ENCODE results near the gene ARHGAP25. TPM values are rescaled to one million over a fixed set of nuclear protein-coding genes. Genes with fewer than 3 reads are reported as not detected.

The ARHGAP25 gene
- total and polyA plus RNA-seq, 12 donors = 2.6 to 17.3 (median 5.2) TPM

DNA sequence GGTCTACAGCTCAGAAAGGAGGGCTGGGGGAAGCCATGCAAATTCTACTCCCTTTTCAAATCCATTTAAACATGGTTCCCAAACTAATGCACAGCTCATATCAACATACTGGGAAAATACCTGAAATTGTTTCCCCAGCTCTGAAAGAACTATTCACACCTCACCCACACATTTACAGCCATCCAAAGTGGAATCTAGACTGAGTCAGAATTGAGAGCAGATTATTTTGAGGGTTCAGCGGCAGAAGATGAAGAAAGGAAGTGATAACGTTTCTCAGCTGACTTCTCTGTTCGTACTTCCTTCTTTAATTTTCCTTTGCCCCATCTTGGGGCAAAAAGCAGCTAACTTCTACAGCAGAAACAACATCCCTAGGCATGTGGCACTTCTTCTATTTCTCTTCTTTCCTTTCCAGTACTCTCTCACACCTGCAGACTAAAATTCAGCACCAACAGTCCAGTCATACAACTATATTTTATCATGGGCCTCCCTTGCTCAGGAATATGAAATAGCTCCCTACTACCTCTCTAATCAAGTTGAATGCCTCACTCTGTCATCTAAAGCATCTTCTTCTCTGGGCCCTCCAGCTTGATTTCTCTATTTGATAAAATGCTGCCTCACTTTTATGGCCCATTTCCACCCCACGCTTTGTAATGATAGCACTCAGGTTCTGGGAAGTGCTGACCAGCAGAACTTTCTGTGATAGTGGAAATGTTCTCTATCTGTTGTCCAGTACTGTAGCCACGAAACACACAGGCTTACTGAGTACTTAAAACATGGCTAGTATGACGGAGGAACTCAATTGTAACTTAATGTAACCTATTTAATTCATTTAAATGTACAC is 35.9 kb downstream of the ARHGAP25 start:
- TF ChIP-seq CTCF (IDR thresholded peaks at IDR 0.05) = no peak
- no peaks in the 10 kb centered on the region for H3K9me3 ChIP-seq
- 74 to 87% methylated on average over 6 of the region's 6 CpGs for WGBS, 2 donors
- peaks cover 5 to 100% (median 53%) of the 10 kb centered on the region in 9 donors for H3K4me1 ChIP-seq
- no peak for ATAC-seq
- no peaks in the 10 kb centered on the region for H3K27me3 ChIP-seq
- intact Hi-C loops (cut with DNase I) = loop anchor here in 5 of 10 donors (5.0 kb wide), 2 partner anchors 57 to 62 kb away; no protein-coding TSS in a partner anchor
- no peak overlapping the region for H3K4me3 ChIP-seq
- no peak for DNase-seq
- H3K27ac ChIP-seq = peak overlapping the region in 9 of 10 donors; percentile 14 to 94 (median 72)
- H3K36me3 ChIP-seq = peaks cover 0 to 4% (median 0%) of the 10 kb centered on the region in 9 donors

- peak; percentile 27 to 69 (median 55) for ATAC-seq
- H3K4me1 ChIP-seq = peaks cover 5 to 100% (median 48%) of the 10 kb centered on the region in 9 donors
- 45 to 49% methylated on average over 3 of the region's 3 CpGs for WGBS, 2 donors
- peaks cover 0 to 11% (median 0%) of the 10 kb centered on the region in 9 donors for H3K36me3 ChIP-seq
- H3K4me3 ChIP-seq = no peak overlapping the region
- peak overlapping the region in 9 of 10 donors; percentile 54 to 94 (median 74) for H3K27ac ChIP-seq
- H3K27me3 ChIP-seq = no peaks in the 10 kb centered on the region
- TF ChIP-seq CTCF (IDR thresholded peaks at IDR 0.05) = no peak
- intact Hi-C loops (cut with DNase I) = loop anchor here in 5 of 10 donors (5.0 kb wide), 2 partner anchors 56 to 61 kb away; no protein-coding TSS in a partner anchor
- peak in 1 of 2 donors; percentile 38 for DNase-seq
- H3K9me3 ChIP-seq = no peaks in the 10 kb centered on the region
Measured at GRCh38 chr2:68771211-68771751, 36.7 kb downstream of the ARHGAP25 start.

DNA sequence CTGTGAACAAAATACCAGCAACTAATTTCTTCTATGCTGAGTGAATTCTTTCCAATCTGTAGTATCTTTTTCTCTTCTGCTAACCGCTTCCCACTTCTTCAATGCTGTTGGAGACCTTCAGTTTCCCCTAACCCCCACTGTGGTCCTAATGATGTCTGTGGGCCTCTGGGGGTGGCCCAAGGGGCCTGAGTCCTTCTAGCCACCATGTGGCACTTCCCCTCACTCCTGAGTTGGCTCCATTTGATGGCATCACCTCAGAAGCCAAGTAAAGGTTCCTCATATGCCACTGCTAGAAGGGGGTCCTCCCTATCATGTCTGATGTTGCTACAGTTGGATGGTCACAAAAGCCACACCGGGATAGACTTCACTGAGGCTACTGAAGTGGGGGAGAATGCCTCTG is 37.5 kb downstream of the ARHGAP25 start:
- peak overlapping the region in 8 of 10 donors; percentile 54 to 94 (median 78) for H3K27ac ChIP-seq
- intact Hi-C loops (cut with DNase I) = loop anchor here in 5 of 10 donors (5.0 kb wide), 2 partner anchors 55 to 60 kb away; no protein-coding TSS in a partner anchor

More for the DNA sequence above, 37.5 kb downstream of the ARHGAP25 start:
- WGBS, 2 donors = 98 to 100% methylated on average over 2 of the region's 2 CpGs
- no peak for TF ChIP-seq CTCF (IDR thresholded peaks at IDR 0.05)
- peaks cover 5 to 98% (median 47%) of the 10 kb centered on the region in 9 donors for H3K4me1 ChIP-seq
- no peaks in the 10 kb centered on the region for H3K9me3 ChIP-seq
- ATAC-seq (no peak), DNase-seq (no peak)
- H3K36me3 ChIP-seq = peaks cover 0 to 19% (median 0%) of the 10 kb centered on the region in 9 donors
- H3K4me3 ChIP-seq = no peak overlapping the region
- H3K27me3 ChIP-seq = no peaks in the 10 kb centered on the region
